H1 (cell line): Measurements from ENCODE around the gene NRSN2.

ENCODE experiments used
- BRCA1 ChIP-seq: IDR thresholded peaks from 2 replicates; pipeline ENCODE4 v1.6.1; 2012; ENCODE audit warnings: low read depth, low read length, improper control_type of control experiment
- CBX8 ChIP-seq: fragments of 300-800, 300-1000 bp; sonication (generic); IDR thresholded peaks from 2 replicates; pipeline ENCODE4 v1.7.1; 2016; ENCODE audit warnings: low read depth, low read length, borderline replicate concordance
- CEBPB ChIP-seq: IDR thresholded peaks from 2 replicates; pipeline ENCODE4 v1.6.1; 2012; ENCODE audit warnings: low read depth, low read length
- CHD2 ChIP-seq: IDR thresholded peaks from 2 replicates; pipeline ENCODE4 v1.6.1; 2012; ENCODE audit warnings: low read length, improper control_type of control experiment
- EP300 ChIP-seq, 2 experiments: IDR thresholded peaks; 1 replicate in 1 of 2; 2 replicates in 1 of 2; pipeline ENCODE4 v1.6.1; 2011 to 2012; ENCODE audit warnings: low read depth in 2 of 2, low read length in 2 of 2, mild to moderate bottlenecking in 2 of 2, borderline replicate concordance in 1 of 2, inconsistent platforms in 1 of 2, moderate library complexity in 1 of 2
- MAX ChIP-seq: IDR thresholded peaks from 2 replicates; pipeline ENCODE4 v1.6.1; 2012; ENCODE audit warnings: inconsistent platforms
- POLR2A ChIP-seq, 2 experiments: IDR thresholded peaks; 1 replicate in 1 of 2; 2 replicates in 1 of 2; pipeline ENCODE4 v1.6.1; 2011; ENCODE audit warnings: low read depth in 2 of 2, low read length in 2 of 2, mild to moderate bottlenecking in 2 of 2; ENCODE audit errors: control extremely low read depth in 1 of 2
- RFX5 ChIP-seq: IDR thresholded peaks from 2 replicates; pipeline ENCODE4 v1.6.1; 2011; ENCODE audit warnings: low read depth, low read length, improper control_type of control experiment, borderline replicate concordance
- TF ChIP-seq, protein P1 (sequence below), 3 experiments: IDR thresholded peaks; 1 replicate in 2 of 3; 2 replicates in 1 of 3; pipeline versions ENCODE4 v1.5.1 to v1.6.1; 2011; ENCODE audit warnings: low read length in 3 of 3, mild to moderate bottlenecking in 3 of 3, inconsistent platforms in 2 of 3, low read depth in 1 of 3, moderate library complexity in 1 of 3; ENCODE audit not compliant: insufficient read depth in 1 of 3; ENCODE audit errors: control extremely low read depth in 1 of 3

DNA sequence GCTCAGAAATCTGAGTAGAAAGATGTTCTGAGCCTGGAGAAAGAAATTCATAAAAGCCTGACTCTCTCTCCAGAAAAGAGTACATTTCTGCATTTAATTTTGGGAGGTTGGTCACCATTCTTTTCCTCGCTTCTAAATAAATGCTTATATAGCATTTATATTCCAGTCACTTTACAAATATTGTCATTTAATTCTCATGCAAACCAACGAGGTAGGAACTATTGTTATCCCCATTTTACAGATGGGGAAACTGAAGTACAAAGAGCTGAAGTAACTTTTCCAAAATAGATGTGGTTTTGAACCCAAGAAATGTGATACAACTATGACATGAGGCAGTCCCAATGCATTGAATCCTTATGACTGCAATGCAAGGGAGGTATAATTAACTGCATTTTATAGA is 29.2 kb downstream of the NRSN2 start:
- TF ChIP-seq, protein P1, sequence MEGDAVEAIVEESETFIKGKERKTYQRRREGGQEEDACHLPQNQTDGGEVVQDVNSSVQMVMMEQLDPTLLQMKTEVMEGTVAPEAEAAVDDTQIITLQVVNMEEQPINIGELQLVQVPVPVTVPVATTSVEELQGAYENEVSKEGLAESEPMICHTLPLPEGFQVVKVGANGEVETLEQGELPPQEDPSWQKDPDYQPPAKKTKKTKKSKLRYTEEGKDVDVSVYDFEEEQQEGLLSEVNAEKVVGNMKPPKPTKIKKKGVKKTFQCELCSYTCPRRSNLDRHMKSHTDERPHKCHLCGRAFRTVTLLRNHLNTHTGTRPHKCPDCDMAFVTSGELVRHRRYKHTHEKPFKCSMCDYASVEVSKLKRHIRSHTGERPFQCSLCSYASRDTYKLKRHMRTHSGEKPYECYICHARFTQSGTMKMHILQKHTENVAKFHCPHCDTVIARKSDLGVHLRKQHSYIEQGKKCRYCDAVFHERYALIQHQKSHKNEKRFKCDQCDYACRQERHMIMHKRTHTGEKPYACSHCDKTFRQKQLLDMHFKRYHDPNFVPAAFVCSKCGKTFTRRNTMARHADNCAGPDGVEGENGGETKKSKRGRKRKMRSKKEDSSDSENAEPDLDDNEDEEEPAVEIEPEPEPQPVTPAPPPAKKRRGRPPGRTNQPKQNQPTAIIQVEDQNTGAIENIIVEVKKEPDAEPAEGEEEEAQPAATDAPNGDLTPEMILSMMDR (IDR thresholded peaks at IDR 0.05; ENCODE audit: control extremely low read depth in 1 of 3, insufficient read depth in 1 of 3, low read depth in 1 of 3, low read length in 3 of 3): no peak
- TF ChIP-seq POLR2A (IDR thresholded peaks at IDR 0.05; ENCODE audit: control extremely low read depth in 1 of 2, low read depth in 2 of 2, low read length in 2 of 2): no peak
- TF ChIP-seq BRCA1: no peak
- no peak for TF ChIP-seq CHD2
- TF ChIP-seq CEBPB: no peak
- TF ChIP-seq MAX: no peak
- no peak for TF ChIP-seq EP300 (IDR thresholded peaks at IDR 0.05; ENCODE audit: borderline replicate concordance in 1 of 2, low read depth in 2 of 2, low read length in 2 of 2)
- TF ChIP-seq CBX8: no peak
- no peak for TF ChIP-seq RFX5
